HEK293T (cell line): Measurements from ENCODE around the gene TBC1D22A.

Experiments used
- ARNT ChIP-seq: fragments of 450-650 bp; IDR thresholded peaks from 2 replicates; pipeline ENCODE4 v1.6.1; 2017; ENCODE audit warnings: mild to moderate bottlenecking
- BHLHE40 ChIP-seq: fragments of 450-650 bp; IDR thresholded peaks from 2 replicates; pipeline ENCODE4 v1.6.1; 2016; ENCODE audit warnings: mild to moderate bottlenecking, moderate library complexity, borderline replicate concordance
- ELF4 ChIP-seq: fragments of 450-650 bp; IDR thresholded peaks from 2 replicates; pipeline ENCODE4 v1.6.1; 2017; ENCODE audit warnings: antibody characterized with exemption
- FOXA1 ChIP-seq: fragments of 450-650 bp; IDR thresholded peaks from 2 replicates; pipeline ENCODE4 v1.6.1; 2016; ENCODE audit warnings: mild to moderate bottlenecking
- FOXM1 ChIP-seq: fragments of 450-650 bp; IDR thresholded peaks from 2 replicates; pipeline ENCODE4 v1.6.1; 2017; ENCODE audit warnings: mild to moderate bottlenecking, borderline replicate concordance
- LEF1 ChIP-seq: fragments of 450-650 bp; IDR thresholded peaks from 2 replicates; pipeline ENCODE4 v1.6.1; 2017; ENCODE audit warnings: mild to moderate bottlenecking, borderline replicate concordance
- NFRKB ChIP-seq: fragments of 450-650 bp; IDR thresholded peaks from 2 replicates; pipeline ENCODE4 v1.6.1; 2016; ENCODE audit warnings: mild to moderate bottlenecking, moderate library complexity
- SUZ12 ChIP-seq: fragments of 450-650 bp; IDR thresholded peaks from 2 replicates; pipeline ENCODE4 v1.6.1; 2016; ENCODE audit warnings: mild to moderate bottlenecking
- TARDBP ChIP-seq: fragments of 450-650 bp; IDR thresholded peaks from 2 replicates; pipeline ENCODE4 v1.6.1; 2016

DNA sequence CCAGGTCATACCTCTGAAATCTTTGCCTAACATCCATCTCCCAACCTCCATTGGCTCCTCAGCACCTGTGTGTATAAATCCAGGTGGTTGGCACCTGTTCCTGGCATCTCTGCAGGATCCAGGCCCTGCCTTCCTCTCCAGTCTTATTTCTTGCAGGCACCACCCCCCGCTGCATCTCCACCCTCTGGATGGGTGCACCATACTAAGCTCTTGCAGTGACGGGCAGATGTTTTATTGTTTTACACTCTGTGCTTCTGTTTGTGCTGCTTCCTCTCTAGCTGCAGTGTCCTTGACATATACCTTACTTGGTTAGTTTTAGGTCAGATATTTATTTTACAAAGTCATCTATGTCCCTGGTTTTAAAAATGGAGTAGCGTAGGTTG, 102.6 kb downstream of the TBC1D22A start:
- TF ChIP-seq ARNT: no peak
- no peak for TF ChIP-seq TARDBP
- TF ChIP-seq FOXA1: no peak
- no peak for TF ChIP-seq FOXM1
- no peak for TF ChIP-seq BHLHE40
- no peak for TF ChIP-seq ELF4
- no peak for TF ChIP-seq LEF1
- TF ChIP-seq SUZ12: no peak
- no peak for TF ChIP-seq NFRKB
